ENCODE results near the gene DPM2.

Gene DPM2

DNA sequence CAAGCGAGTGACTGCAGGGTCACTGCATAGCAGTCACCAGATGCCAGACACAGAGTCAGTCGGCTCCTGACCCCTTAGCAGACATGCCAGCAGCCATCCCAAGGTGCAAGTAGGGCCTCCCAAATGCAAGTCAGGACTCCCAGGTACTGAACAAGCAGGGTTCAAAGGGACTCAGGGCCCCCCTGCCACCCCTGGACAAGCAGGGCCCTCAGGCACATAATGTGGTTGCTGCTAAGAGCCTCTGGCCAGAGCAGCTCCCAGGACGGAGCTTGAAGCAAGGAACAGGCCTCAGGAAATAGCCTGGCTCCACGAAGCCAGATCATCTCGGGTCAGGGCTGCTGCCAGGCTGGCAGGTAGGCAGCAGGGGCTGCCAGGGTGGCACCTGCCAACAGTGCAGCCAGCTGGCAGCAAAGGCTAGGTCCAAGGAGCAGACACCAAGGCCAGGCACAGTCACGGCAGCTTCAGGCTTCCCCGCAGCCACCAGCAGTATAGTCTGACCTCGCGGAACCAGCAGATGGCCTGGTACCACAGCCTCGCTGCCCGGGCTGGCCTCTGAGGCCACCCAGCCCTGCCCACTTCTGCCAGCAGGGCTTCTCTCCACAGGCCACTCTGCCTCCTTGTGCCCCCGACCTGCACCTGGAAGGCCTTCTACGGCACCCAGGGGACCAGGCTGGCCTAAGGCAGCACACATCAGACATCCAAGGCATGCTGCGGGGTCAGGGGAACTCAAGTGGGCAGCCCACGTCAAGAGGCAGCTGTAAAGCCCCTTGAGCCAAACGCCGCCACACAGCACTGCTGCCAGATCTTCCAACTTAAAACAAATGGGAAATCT, 35.7 kb upstream of the DPM2 start:
- no peak for DNase-seq (ENCODE audit: low spot score)

DNA sequence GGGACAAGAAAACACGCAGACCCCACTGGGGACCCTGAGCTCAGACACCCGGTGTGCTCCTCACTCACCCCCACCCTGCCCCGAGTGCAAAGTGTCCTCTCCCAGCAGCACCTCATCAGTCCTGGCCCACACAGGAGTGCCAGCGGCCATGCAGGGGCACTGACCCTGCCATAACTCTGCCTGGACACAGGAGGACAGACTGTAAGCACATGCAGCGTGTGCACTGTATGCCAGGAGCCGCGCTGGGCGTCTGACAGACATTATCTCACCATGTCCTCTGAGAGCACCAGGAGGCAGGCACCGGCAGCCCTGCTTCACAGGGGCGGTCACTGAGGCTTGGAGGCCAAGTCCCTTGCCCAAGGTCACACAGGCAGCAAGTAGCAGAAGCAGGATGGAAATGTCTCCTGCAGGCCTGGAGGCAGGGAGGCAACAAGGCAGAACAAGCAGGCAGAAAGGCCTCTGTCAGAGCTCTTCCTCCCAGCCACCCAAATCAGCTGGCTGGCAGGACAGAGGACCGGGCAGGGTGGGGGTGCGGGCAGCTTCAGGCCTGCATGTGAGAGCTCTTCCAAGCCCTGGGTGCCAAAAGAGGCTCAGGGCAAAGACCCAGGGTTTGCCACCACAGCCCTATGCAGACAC, 34.7 kb upstream of the DPM2 start:
- no peak for DNase-seq (ENCODE audit: low spot score)

DNA sequence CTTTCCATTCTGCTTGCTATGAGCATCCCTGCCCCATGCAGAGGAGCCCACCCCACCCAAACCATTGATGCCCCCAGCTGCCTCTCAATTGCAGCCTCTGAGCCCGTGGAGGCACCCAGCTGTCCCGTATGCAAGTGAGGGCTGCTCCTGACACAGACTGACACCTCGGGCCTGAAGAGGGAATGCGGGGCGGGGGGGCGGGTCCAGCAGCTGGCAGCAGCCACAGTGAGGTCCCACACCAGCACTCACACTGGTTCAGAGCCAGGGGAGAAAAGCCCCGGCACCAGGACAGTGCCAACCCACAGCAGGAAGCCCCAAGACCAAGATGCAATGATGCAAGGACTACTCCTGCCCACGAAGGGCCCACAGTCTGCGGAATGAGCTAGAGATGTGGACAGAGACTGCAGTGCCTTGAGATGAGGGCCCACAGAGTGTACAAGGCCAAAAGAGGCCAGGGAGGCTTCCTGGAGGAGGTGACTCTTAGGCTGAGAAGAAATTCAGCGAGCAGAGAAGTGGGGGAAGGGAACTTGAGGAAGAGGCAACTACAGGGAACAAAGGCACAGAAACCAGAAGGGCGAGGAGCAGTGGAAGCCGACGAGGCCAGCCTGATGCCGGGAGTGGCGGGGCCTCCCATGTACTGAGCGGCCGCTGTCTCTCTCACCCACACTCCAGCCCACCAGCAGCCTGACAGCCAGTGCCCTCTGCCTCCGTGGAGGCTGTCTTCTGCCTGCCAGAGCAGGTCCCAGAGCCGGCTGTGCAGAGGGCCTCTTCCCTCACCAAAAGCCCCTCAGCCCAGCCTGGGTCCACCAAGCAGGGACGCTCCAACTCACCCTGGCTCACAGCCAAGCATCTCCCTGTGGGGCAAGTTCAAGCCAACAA, 33.9 kb upstream of the DPM2 start:
- no peak for DNase-seq (ENCODE audit: low spot score)

DNA sequence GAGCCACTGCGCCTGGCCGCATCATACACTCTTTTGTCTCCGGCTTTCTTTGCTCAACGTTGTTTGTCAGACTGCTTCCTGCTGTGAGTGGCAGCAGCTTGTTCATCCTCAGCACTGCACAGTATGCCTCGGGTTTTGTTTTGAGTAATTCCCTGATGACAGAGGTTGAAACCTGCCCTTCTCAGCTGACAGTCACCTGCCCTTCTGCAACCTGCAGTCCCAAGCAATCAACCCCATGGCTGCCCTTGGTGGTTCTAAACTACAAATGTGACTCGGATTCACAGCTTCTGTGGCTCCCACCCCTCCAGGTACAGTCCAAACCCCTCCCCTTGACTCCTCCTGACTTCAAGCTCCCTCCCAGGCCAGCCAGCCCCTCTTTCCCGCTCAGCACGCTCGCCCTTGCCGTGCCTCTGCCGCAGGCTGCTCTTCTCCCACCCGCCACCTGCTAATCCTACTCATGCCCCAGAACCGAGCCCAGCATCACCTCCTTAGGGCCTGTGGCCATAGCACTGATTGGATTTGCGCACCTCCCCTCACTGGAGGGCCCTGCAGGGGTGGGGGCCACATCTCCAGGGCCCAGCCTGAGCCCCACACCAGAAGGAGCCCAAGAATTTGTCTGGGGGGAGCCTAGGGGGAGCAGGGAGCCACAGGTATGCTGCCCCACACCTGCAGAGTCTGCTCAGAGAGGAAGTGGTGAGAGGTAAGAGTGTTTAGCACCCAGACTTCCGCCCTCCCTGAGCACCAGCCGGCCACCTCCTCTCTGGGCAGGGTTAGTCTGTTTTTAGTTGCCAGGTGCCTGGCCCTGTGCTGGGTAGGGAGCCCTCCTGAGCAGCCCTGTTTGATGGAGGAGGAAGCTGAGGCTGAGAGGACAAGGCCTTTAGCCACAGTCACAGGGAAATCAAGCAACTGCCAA, 33.0 kb upstream of the DPM2 start:
- no peak for DNase-seq (ENCODE audit: low spot score)

DNA sequence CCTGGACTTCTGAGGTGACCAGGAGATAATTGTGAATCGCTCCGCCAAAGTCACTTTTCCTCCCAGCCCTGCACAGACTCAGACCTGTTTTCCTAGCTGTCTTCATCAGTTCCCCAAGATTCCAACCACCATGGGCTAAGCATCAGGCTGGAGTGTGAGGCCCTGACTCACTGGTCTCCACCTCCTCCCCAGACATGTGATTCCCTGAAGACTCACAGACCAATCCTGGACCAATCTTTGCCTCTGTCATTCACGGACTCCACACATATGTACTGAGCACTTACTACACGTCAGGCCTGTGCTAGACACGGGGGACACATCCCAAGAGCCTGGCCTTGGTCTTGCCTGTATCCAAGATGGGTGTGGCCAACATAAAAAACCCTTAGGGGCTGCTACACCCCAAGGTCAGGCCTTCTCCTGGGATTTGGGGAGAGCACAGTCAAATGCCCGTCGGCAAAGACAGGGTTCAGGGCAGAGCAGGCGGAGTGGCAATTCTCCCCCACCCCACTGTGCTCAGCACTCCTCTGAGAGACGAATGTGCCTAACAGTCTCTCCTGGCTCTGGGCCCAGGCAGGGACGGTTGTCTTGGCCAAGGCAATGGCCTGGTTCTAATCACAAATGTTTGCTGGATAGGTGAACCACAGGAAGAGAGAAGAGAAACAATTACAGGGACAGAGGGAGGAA, 31.2 kb upstream of the DPM2 start:
- DNase-seq (ENCODE audit: low spot score): no peak

DNA sequence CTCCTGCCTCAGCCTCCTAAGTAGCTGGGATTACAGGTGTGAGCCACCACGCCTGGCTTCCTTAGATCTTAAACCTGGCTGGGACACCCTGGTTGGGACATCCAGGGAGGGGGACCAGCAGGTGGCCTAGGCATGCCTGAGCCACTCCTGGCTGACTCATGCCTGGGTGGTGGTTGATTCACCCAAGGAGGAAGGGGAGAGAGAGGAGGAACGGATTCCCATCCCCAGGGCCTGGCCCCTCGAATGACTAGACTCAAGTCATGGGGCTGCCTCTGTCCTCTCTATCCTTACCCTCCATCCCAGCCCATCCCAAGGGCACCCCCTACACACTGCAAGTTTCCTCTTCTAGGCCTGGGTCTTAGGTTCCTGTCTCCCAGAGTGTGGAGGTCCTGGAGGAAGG, 30.4 kb upstream of the DPM2 start:
- no peak for DNase-seq (ENCODE audit: low spot score)

DNA sequence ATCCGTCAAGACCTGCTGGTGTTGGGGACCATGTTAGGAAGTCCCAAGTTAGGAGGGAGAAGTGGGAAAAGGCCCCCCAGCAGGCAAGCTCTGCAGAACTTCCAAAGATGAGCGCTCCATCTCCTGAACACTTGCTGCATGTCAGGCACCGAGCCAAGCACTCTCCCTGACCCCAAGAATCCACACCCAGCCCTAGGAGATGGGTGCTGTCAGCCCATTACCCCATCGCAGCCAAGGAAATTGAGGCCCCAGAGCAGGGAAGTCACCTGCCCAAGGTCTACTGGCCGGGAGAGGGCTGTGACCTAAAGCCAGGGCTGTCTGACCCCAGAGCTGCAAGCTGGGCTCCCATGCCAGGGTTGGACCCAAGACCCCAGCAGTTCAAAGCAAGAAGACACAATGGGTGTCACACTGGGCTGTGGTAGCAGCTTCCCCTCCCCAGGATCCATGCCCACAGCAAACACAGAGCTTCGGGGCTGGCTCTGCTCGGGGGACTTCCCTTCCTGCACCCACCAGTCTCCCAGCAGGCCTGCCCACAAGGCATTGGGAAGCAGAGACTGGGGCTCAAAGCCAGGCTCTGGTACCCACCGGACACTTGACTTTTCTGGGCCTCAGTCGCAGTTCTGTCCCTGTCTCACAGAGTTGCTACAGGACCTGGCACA, 29.6 kb upstream of the DPM2 start:
- no peak for DNase-seq (ENCODE audit: low spot score)

DNA sequence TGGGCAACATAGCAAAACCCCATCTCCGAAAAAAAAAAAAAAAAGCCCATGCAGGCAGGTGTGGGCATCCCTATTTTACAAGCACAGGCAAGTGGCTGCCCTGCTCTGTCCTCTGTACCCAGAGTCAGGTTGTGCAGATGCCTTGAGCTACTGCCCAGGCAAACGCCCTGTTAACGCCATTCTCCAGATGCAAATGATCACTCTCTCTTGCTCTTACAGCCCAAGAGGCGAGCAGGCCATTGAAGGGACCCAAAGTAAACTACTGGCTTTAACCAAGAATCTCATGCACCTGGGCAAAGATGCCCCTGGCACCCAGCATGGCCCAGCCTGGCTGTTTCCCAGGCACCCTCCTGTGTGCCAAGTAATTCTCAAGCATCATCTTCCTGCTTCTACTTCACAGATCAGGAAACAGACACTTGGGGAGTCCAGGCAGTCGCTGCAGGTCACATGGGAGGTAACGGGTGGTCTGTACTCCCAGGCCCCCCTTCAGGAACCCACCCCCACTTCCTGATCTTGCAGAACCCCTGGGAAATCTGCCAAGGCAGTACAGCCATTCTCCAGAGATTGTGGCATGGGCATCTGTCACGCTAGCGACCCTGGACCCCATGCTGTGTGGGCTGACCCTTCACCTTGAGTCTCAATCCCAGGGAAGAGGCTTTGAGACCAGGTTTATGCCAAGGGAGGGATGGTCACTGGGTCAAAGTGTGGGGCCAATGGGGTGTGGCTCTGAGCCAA, 28.9 kb upstream of the DPM2 start:
- DNase-seq (ENCODE audit: low spot score): no peak

DNA sequence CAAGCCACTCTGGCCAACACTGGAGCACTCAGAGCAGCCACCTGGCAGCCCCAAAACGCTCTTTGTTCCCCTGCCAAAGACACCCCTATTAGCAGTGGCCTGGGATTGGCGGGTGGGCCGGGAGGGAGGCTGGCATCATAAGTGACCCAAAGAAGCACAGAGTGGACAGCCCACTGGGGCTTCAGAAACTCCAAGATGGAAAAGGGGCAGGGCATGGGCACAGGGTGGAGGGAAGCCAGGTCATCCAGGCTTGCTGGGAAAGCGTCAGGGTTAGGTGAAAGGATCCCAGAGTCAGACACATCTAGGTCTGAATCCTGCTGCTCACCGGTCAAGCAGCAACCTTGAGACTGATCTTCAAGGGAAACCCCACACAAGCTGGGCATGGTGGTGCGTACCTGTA, 28.3 kb upstream of the DPM2 start:
- no peak for DNase-seq (ENCODE audit: low spot score)

DNA sequence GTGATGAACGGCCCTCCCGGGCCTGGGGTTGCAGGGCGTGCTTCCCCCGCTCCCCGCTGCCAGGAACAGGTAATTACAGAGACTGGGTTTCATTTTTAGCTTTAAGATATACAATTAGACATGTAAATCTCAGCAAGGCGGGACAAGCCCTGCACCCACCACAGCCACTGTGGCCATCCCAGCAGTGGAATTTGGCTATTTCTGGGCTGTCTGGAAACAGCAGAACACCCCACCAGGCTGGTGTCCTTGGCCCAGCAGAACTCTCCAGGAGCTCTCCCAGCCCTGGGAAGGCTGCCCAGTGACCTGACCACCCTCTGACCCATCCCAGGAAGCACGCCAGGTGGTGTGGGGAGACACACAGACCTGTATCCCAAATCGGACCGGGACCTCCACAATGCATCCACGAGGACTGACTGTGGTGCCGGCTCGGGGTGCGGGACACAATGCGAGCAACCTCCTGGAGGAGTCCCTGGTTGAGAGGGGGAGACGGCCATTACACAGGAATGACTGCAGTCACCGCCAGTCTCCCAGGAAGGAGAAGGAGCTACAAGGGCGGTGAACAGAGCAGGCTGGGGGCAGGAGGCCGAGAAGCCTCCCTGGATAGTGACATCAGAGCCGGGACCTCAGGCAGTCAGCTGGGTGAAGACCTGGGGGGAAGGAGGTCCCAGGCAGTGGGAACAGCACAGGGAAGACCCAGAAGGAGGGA, 25.9 kb upstream of the DPM2 start:
- no peak for DNase-seq (ENCODE audit: low spot score)

DNA sequence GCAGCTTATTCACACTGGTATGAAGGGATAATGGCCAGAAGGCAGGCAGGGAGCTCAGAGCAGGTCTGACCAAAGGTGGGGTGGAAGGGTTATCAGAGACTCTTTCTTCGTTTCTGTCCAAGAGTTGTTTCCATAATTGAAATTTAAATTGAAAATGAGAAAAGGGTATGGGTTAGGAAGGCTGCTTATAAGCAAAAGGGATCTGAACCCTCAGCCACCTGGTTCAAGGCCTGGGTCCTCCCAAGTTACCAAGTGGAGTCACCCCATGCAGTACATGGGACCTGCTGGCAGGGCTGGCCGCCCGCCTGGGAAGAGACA, 25.3 kb upstream of the DPM2 start:
- DNase-seq (ENCODE audit: low spot score): no peak

DNA sequence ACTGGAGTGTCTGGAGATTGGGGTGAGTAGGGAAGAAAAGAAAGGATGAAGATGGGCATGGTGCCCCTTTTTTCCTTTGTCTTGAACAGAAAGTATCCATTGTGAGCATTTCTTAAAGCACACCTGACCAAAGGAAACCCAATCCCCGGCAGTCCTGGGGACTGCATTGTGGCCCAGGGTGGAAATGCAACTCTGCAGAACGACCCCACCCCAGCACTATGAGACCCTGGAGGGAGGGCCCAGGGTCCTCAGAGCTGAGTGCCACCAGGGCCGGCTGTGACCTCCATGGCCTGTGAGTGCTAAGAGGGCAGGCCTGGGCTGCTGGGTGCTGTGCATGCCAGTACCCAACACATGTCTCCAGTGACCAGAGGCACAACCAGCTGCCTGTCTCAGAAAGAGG, 24.6 kb upstream of the DPM2 start:
- no peak for DNase-seq (ENCODE audit: low spot score)

DNA sequence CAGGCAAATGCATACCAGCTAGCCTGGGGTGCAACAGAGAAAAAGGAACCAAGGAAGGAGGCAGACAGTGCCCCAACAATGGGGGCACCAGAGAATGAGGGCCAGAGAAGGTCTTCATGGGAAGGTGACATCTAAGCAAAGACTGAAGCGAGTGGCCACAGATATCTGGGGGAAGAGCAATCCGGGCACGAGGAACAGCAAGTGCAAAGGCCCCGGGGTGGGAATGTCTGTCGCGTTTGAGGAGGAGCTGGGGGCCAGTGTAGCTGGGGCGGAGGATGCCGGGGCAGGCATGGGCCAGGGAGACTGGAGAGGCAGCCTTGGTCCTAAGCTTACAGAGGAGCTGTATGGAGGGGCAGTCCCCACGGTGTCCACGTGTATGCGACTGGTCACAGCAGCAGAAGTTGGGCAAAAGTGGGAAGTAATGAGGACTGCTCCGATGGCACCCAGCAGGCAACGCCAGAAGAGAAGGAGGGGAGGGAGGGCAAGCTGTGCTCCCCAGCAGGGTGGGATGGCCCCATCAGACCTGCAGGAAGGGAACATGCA, 24.0 kb upstream of the DPM2 start:
- no peak for DNase-seq (ENCODE audit: low spot score)

DNA sequence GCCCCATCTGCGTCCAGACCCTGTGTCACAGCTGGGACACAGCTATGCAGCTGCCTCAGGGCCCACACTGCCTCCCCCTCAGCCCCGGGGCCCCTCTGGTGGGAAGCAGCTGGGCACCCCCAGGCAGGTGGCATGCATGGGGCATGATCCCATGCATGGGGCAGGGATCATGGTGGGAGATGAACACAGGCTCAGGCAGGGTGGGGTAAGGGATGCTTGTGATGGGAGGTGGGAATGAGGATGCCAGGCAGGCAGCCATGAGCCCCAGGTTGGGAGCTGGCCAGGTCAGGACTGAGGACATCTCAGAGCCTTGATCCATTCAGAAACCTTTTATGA, 23.5 kb upstream of the DPM2 start:
- DNase-seq (ENCODE audit: low spot score): no peak

DNA sequence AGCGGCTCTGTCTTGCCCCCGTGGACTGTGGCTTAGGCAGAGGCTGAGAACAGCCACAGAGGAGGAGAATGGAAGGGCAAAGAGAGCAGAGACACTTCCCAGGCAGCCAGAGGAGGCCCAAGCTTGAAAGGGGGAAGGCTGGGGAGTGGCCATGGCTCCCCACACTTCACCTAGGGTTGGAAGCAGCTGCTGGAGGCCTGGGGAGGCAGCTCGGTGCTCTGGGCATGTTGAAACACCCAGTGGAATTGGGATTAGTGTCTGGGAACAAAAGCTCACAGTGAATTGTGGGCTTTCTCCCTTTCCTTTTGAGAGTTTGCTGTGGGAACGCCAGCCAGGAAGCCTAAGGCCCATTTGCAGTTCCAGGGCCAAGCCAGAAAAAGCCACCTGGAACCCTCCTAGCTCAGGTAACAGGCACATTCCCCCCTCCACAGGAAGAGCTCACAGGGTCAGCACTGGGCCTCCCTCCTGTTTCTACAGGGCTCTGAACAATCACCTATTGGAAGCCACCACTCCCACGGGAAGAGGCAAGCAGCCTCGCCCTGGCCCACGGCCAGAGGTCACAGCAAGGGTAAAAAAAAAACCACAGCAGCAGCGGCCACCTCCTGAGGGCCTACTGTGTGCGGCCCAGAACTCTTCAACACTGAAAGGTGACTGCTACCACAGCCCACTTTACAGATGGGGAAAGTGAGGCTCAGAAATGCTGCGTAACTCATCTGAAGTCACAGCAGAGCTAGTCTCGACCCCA, 22.9 kb upstream of the DPM2 start:
- no peak for DNase-seq (ENCODE audit: low spot score)

DNA sequence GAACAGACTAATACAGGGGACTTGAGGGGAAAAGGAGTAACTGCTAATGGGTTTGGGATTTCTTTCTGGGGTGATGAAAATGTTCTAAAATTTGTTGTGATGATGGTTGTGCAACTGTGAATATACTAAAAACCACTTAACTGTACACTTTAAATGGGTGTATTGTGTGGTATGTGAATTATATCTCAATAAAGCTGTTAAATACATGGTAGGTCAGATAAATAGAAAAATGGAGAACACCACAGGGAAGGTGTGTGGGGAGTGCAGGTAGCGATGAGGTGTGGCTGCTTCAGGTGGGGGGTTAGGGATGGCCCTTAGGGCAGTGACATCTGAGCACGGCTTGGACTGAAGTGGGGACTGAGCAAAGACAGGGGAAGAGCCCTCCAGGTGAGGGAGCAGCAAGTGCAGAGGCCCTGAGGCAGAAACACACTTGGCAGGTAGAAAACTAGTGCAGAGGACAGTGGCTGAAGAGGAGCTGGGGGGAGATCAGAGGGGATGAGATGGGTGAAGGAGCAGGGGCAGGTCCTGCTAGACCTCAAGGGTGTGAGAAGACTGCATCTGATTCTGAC, 22.3 kb upstream of the DPM2 start:
- no peak for DNase-seq (ENCODE audit: low spot score)

DNA sequence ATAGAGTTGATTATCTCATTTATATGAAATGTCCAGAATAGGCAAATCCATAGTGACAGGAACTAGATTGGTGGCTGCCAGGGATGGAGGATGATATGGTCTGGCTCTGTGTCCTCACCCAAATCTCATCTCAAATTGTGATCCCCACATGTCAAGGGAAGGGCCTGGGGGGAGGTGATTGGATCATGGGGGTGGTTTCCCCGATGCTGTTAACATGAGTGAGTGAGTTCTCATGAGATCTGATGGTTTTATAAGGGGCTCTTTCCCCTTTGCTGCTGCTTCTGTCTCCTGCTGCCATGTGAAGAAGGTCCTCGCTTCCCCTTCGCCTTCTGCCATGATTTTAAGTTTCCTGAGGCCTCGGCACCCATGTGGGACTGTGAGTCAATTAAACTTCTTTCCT, 21.7 kb upstream of the DPM2 start:
- DNase-seq (ENCODE audit: low spot score): no peak

DNA sequence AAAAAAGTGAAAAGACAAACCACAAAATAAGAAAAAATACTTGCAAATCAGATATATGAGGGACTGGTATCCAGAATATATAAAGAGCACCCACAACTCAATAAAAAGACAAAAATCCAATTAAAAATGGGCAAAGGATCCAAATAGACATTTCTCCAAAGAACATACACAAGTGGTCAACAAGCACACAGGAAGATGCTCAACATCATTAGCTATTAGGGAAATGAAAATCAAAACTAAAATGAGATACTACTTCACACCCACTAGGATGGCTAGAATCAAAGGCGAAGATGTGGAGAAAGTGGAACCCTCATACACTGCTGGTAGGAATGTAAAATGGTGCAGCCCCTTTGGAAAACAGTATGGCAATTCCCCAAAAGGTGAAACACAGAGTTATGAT, 21.1 kb upstream of the DPM2 start:
- DNase-seq (ENCODE audit: low spot score): no peak
